H9 (cell line): Measurements from ENCODE around the gene ELK1. TPM values are rescaled to one million over a fixed set of nuclear protein-coding genes. Genes with fewer than 3 reads are reported as not detected.
"Not testable (repeated sequence)": the region's sequence is repeated elsewhere in the genome, so short reads cannot be mapped to it uniquely, and the experiment has no call there.

Experiments
- DNase-seq: peaks from one replicate; pipeline ENCODE4 v3.0.0-alpha.2; 2017
- H2AFZ ChIP-seq: one replicate; pipeline ENCODE4 v1.6.1; 2013; ENCODE audit warnings: mild to moderate bottlenecking, low read length, control low read depth, moderate library complexity
- H2AK5ac ChIP-seq: 2 replicates; pipeline ENCODE4 v1.6.1; 2013; ENCODE audit warnings: low read length, control low read depth, mixed read lengths; ENCODE audit not compliant: insufficient read length
- H2BK120ac ChIP-seq: one replicate; pipeline ENCODE4 v1.6.1; 2013; ENCODE audit warnings: low read depth, mild to moderate bottlenecking, low read length, control low read depth, inconsistent platforms; ENCODE audit not compliant: poor library complexity, severe bottlenecking
- H2BK12ac ChIP-seq: 2 replicates; pipeline ENCODE4 v1.6.1; 2013; ENCODE audit warnings: low read length, control low read depth, mixed read lengths, low read depth; ENCODE audit not compliant: insufficient read length
- H2BK15ac ChIP-seq: 2 replicates; pipeline ENCODE4 v1.6.1; 2013; ENCODE audit warnings: low read depth, low read length, control low read depth
- H2BK20ac ChIP-seq: one replicate; pipeline ENCODE4 v1.6.1; 2013; ENCODE audit warnings: low read depth, mild to moderate bottlenecking, low read length, control low read depth, inconsistent platforms; ENCODE audit not compliant: poor library complexity, severe bottlenecking
- H2BK5ac ChIP-seq: 2 replicates; pipeline ENCODE4 v1.6.1; 2013; ENCODE audit warnings: low read length, control low read depth, mixed read lengths; ENCODE audit not compliant: insufficient read length
- H3K14ac ChIP-seq: 2 replicates; pipeline ENCODE4 v1.6.1; 2013; ENCODE audit warnings: low read length, control low read depth; ENCODE audit not compliant: insufficient read depth
- H3K18ac ChIP-seq: 2 replicates; pipeline ENCODE4 v1.6.1; 2013; ENCODE audit warnings: low read depth, mild to moderate bottlenecking, mixed read lengths, low read length, control low read depth; ENCODE audit not compliant: insufficient read length
- H3K23ac ChIP-seq: 2 replicates; pipeline ENCODE4 v1.6.1; 2013; ENCODE audit warnings: low read length, control low read depth, mixed read lengths, low read depth; ENCODE audit not compliant: insufficient read length
- H3K23me2 ChIP-seq: 2 replicates; pipeline ENCODE4 v1.6.1; 2013; ENCODE audit warnings: low read depth, mild to moderate bottlenecking, mixed read lengths, low read length, control low read depth; ENCODE audit not compliant: insufficient read length, poor library complexity, severe bottlenecking
- H3K27ac ChIP-seq: 2 replicates; pipeline ENCODE4 v1.5.1; 2013; ENCODE audit warnings: low read length, control low read depth, mixed read lengths, low read depth; ENCODE audit not compliant: insufficient read length
- H3K27me3 ChIP-seq: 2 replicates; pipeline ENCODE4 v1.6.1; 2013; ENCODE audit warnings: low read length, control low read depth, inconsistent platforms; ENCODE audit not compliant: insufficient read depth
- H3K4ac ChIP-seq: 2 replicates; pipeline ENCODE4 v1.6.1; 2013; ENCODE audit warnings: low read depth, mild to moderate bottlenecking, control low read depth, inconsistent platforms, low read length, moderate library complexity
- H3K4me1 ChIP-seq: 2 replicates; pipeline ENCODE4 v1.6.1; 2013; ENCODE audit warnings: low read length, control low read depth, inconsistent platforms; ENCODE audit not compliant: insufficient read depth
- H3K4me2 ChIP-seq: 2 replicates; pipeline ENCODE4 v1.6.1; 2013; ENCODE audit warnings: low read length, control low read depth, mixed read lengths; ENCODE audit not compliant: insufficient read length, insufficient read depth
- H3K56ac ChIP-seq: 2 replicates; pipeline ENCODE4 v1.6.1; 2013; ENCODE audit warnings: low read depth, mild to moderate bottlenecking, mixed read lengths, low read length, control low read depth; ENCODE audit not compliant: insufficient read length
- H3K79me1 ChIP-seq: 2 replicates; pipeline ENCODE4 v1.6.1; 2013; ENCODE audit warnings: low read depth, mild to moderate bottlenecking, moderate library complexity, low read length, control low read depth, inconsistent platforms; ENCODE audit not compliant: insufficient read depth, poor library complexity, severe bottlenecking
- H3K79me2 ChIP-seq: 2 replicates; pipeline ENCODE4 v1.6.1; 2013; ENCODE audit warnings: low read length, control low read depth, inconsistent platforms; ENCODE audit not compliant: insufficient read depth
- H3K9ac ChIP-seq: 2 replicates; pipeline ENCODE4 v1.6.1; 2013; ENCODE audit warnings: low read length, control low read depth, mixed read lengths; ENCODE audit not compliant: insufficient read length; ENCODE audit errors: extremely low read depth
- H3K9me3 ChIP-seq: one replicate; pipeline ENCODE4 v1.6.1; 2013; ENCODE audit warnings: low read depth, low read length, inconsistent platforms; ENCODE audit not compliant: control insufficient read depth
- H3T11ph ChIP-seq: one replicate; pipeline ENCODE4 v1.6.1; 2013; ENCODE audit warnings: mild to moderate bottlenecking, low read length, control low read depth, inconsistent platforms
- H4K20me1 ChIP-seq: one replicate; pipeline ENCODE4 v1.6.1; 2013; ENCODE audit not compliant: control insufficient read depth, insufficient read length, insufficient read depth
- H4K5ac ChIP-seq: 2 replicates; pipeline ENCODE4 v1.6.1; 2013; ENCODE audit warnings: low read depth, mild to moderate bottlenecking, mixed read lengths, low read length, control low read depth; ENCODE audit not compliant: insufficient read length
- H4K8ac ChIP-seq: replicated peaks from 2 replicates; pipeline ENCODE4 v1.6.1; 2013; ENCODE audit warnings: low read length, control low read depth, mixed read lengths, low read depth; ENCODE audit not compliant: insufficient read length
- H4K91ac ChIP-seq: 2 replicates; pipeline ENCODE4 v1.6.1; 2013; ENCODE audit warnings: low read depth, mild to moderate bottlenecking, moderate library complexity, mixed read lengths, low read length, control low read depth; ENCODE audit not compliant: insufficient read length
- H3K27ac Mint-ChIP-seq, 3 experiments: 2 replicates in 2 of 3; 3 replicates in 1 of 3; pipeline ENCODE4 v1.8.0; 2020 to 2021; ENCODE audit warnings: mixed read lengths in 3 of 3, mild to moderate bottlenecking in 1 of 3, moderate library complexity in 1 of 3
- H3K27me3 Mint-ChIP-seq: 2 replicates; pipeline ENCODE4 v1.8.0; 2021; ENCODE audit warnings: low read depth, mild to moderate bottlenecking, moderate library complexity, mixed read lengths
- H3K36me3 Mint-ChIP-seq, 3 experiments: 2 replicates in 2 of 3; 3 replicates in 1 of 3; pipeline ENCODE4 v1.8.0; 2020 to 2021; ENCODE audit warnings: low read depth in 3 of 3, mixed read lengths in 3 of 3; ENCODE audit not compliant: insufficient read depth in 1 of 3
- H3K4me1 Mint-ChIP-seq, 2 experiments: 2 replicates each; pipeline ENCODE4 v1.8.0; 2020; ENCODE audit warnings: mixed read lengths in 2 of 2
- H3K4me3 Mint-ChIP-seq, 2 experiments: 2 replicates in 1 of 2; 3 replicates in 1 of 2; pipeline ENCODE4 v1.8.0; 2020 to 2021; ENCODE audit warnings: mild to moderate bottlenecking in 2 of 2, mixed read lengths in 2 of 2, moderate library complexity in 1 of 2
- H3K9me3 Mint-ChIP-seq, 2 experiments: 2 replicates in 1 of 2; 3 replicates in 1 of 2; pipeline ENCODE4 v1.8.0; 2020; ENCODE audit warnings: mild to moderate bottlenecking in 2 of 2, mixed read lengths in 2 of 2, moderate library complexity in 1 of 2
- WGBS: extraction: QIAGEN DNeasy Blood & Tissue Kit; methylation state at CpG from one replicate; pipeline ENCODE4 v1.1.7; 2013; ENCODE audit warnings: missing lambda C conversion rate, low lambda C conversion rate, mixed read lengths; ENCODE audit not compliant: insufficient read length; ENCODE audit errors: extremely low coverage; 5-methylcytosine and 5-hydroxymethylcytosine counted together
- total RNA-seq: library from RNA; stranded (reverse); gene quantifications from 2 replicates; pipeline ENCODE4 v1.2.1, GENCODE V29; 2021
- TF ChIP-seq, protein P1 (sequence below): fragments of 200-600 bp; sonication (generic); conservative IDR thresholded peaks from 3 replicates; pipeline ENCODE4 v1.8.0; 2021; ENCODE audit warnings: antibody characterized with exemption, mild to moderate bottlenecking

The ELK1 gene
- total RNA-seq, 1 experiment from 2014 or later = 49.8 TPM

DNA sequence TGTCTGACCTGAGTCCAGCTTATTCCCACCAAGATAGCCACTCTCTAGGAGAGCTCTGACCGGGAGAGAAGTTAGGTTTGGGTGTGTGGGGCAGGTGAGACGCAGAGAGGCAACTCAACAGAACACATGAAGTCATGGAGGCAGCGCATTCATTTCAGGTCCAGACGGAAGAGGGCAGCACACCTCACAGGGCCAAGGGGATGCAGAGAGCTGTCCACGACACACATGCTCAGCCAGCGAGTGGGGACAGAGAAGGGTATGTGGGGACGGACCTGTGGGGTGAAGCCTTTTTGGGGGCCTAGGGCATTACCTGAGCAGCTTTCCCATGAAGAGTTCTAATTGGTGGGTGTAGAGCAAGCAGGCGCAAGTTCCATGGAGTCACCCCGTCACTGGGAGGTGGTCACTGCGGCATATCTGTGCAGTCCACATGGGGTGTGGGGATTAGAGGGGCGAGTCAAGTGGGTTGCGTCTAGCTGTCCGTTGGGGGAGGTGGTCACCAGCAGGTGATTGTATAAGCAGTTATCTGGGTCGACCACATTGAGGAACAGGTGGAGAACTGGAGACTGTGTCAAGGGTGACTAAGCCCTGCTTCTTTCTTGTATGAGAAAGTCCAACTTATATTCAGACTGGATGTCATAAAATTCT is 32.9 kb upstream of the ELK1 start:
- no peak overlapping the region for H2BK15ac ChIP-seq
- no peaks in the 10 kb centered on the region for H4K20me1 ChIP-seq
- Mint-ChIP-seq H3K27me3 (peaks cover 18% of the 10 kb centered on the region), H3K27ac (no peak overlapping the region), H3K4me1 (no peaks in the 10 kb centered on the region), H3K36me3 (peaks cover 0 to 2% (median 0%) of the 10 kb centered on the region in 3 experiments; a peak in 2 of 7 replicates), H3K4me3 (no peak overlapping the region), H3K9me3 (peaks cover 78 to 83% of the 10 kb centered on the region in 2 experiments)
- no peak overlapping the region for H2BK12ac ChIP-seq
- H3K4ac ChIP-seq = no peak overlapping the region
- no peak overlapping the region for H4K5ac ChIP-seq
- no peak overlapping the region for H3K14ac ChIP-seq
- no peaks in the 10 kb centered on the region for H3K4me1 ChIP-seq
- no peak overlapping the region for H4K91ac ChIP-seq
- no CpG with 5 or more reads among the region's 14 CpGs for WGBS
- no peak overlapping the region for H2BK20ac ChIP-seq
- H3K79me2 ChIP-seq = no peaks in the 10 kb centered on the region
- no peak overlapping the region for H3K27ac ChIP-seq
- H3K56ac ChIP-seq = no peak overlapping the region
- no peak overlapping the region for H3K23ac ChIP-seq
- H2AFZ ChIP-seq = no peak overlapping the region
- H3K23me2 ChIP-seq = no peaks in the 10 kb centered on the region
- H3K9me3 ChIP-seq = peaks cover 51% of the 10 kb centered on the region
- no peaks in the 10 kb centered on the region for H3K79me1 ChIP-seq
- H3K4me2 ChIP-seq = no peak overlapping the region
- H4K8ac ChIP-seq = no peak overlapping the region
- H2BK120ac ChIP-seq = no peak overlapping the region
- no peak overlapping the region for H2BK5ac ChIP-seq
- H3K9ac ChIP-seq = no peak overlapping the region
- no peaks in the 10 kb centered on the region for H3K27me3 ChIP-seq
- TF ChIP-seq, protein P1, sequence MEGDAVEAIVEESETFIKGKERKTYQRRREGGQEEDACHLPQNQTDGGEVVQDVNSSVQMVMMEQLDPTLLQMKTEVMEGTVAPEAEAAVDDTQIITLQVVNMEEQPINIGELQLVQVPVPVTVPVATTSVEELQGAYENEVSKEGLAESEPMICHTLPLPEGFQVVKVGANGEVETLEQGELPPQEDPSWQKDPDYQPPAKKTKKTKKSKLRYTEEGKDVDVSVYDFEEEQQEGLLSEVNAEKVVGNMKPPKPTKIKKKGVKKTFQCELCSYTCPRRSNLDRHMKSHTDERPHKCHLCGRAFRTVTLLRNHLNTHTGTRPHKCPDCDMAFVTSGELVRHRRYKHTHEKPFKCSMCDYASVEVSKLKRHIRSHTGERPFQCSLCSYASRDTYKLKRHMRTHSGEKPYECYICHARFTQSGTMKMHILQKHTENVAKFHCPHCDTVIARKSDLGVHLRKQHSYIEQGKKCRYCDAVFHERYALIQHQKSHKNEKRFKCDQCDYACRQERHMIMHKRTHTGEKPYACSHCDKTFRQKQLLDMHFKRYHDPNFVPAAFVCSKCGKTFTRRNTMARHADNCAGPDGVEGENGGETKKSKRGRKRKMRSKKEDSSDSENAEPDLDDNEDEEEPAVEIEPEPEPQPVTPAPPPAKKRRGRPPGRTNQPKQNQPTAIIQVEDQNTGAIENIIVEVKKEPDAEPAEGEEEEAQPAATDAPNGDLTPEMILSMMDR = 0 out of 3 replicates have a peak, but pooled peaks have one; percentile 8
- DNase-seq = no peak
- no peak overlapping the region for H2AK5ac ChIP-seq
- H3T11ph ChIP-seq = no peak overlapping the region
- H3K18ac ChIP-seq = no peak overlapping the region

DNA sequence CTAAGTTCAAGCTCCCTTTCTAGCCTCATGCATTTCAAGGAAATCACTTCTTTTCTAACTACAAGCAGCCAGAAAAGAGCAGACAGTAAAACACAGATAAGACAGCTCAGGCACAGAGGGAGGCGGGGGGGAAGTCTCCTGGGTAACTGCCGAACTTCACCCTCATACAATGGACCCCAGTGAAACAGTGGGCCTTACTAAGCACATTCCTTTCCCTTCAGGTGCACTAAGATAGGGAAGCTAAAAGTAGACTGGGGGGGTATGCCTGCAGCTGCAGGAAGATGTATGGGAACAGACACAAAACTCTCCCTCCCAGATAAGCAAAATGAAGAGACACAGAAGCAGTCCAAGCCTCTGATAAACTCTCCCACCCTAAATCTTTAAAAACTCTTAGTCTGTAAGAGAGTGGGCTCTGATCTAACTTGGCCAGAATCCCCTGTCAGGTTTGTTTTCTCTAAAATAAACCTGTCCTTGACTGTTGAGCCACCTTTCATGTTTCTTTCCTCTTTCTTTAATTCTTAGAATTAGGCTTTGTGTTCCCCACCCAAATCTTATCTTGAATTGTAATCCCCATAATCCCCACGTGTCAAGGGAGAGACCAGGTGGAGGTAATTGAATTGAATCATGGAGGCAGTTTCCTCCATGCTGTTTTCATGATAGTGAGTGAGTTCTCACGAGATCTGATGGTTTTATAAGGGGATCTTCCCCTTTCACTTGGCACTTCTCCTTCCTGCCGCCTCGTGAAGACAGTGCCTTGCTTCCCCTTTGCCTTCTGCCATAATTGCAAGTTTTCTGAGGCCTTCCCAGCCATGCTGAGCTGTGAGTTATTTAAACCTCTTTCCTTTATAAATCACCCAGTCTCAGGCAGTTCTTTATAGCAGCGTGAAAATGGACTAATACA is 25.8 kb upstream of the ELK1 start:
- H2BK5ac ChIP-seq, H3K79me1 ChIP-seq, H3K9ac ChIP-seq, H4K5ac ChIP-seq, H3K36me3 Mint-ChIP-seq, H3K27ac Mint-ChIP-seq, H4K20me1 ChIP-seq, H3K4me2 ChIP-seq, H3K4me3 Mint-ChIP-seq, H3K4me1 ChIP-seq, H2BK12ac ChIP-seq, H4K91ac ChIP-seq, H3K14ac ChIP-seq, DNase-seq, H3K27me3 ChIP-seq, H3K27ac ChIP-seq, H3K23ac ChIP-seq, H4K8ac ChIP-seq, H3T11ph ChIP-seq, H2BK20ac ChIP-seq, H3K4me1 Mint-ChIP-seq, H3K23me2 ChIP-seq, H3K79me2 ChIP-seq, H2AK5ac ChIP-seq, H2BK15ac ChIP-seq, H2BK120ac ChIP-seq, H3K56ac ChIP-seq, H3K4ac ChIP-seq, H3K18ac ChIP-seq, H2AFZ ChIP-seq: not testable (repeated sequence)
- H3K27me3 Mint-ChIP-seq = peaks cover 21% of the 10 kb centered on the region
- peaks cover 66 to 69% of the 10 kb centered on the region in 2 experiments for H3K9me3 Mint-ChIP-seq
- H3K9me3 ChIP-seq = peaks cover 33% of the 10 kb centered on the region
- no CpG with 5 or more reads among the region's 7 CpGs for WGBS
